Ascending aorta (tissue), 2 donors: ENCODE measurements around the gene ARID1B. TPM values are rescaled to one million over a fixed set of nuclear protein-coding genes. Genes with fewer than 3 reads are reported as not detected.

Experiments used
- DNase-seq, 2 donors: peaks; one replicate each; pipeline ENCODE4 v3.0.0-alpha.2; 2019; ENCODE audit warnings: low spot score in 2 of 2
- H3K27ac ChIP-seq, 2 donors: fragments of 200-600 bp; sonication (generic); one replicate each; pipeline ENCODE4 v1.5.1; 2016 to 2017; ENCODE audit warnings: mild to moderate bottlenecking in 1 of 2
- H3K27me3 ChIP-seq: fragments of 200-600 bp; sonication (generic); one replicate; pipeline ENCODE4 v1.5.1; 2017
- H3K36me3 ChIP-seq, 2 donors: fragments of 200-600 bp; sonication (generic); one replicate each; pipeline ENCODE4 v1.5.1; 2016
- H3K4me1 ChIP-seq, 2 donors: fragments of 200-600 bp; sonication (generic); one replicate each; pipeline ENCODE4 v1.5.1; 2016 to 2017; ENCODE audit warnings: mild to moderate bottlenecking in 1 of 2
- H3K4me3 ChIP-seq, 2 donors: fragments of 200-600 bp; sonication (generic); one replicate each; pipeline ENCODE4 v1.5.1; 2016 to 2017; ENCODE audit warnings: mild to moderate bottlenecking in 1 of 2
- H3K9me3 ChIP-seq, 2 donors: fragments of 200-600 bp; sonication (generic); one replicate each; pipeline ENCODE4 v1.5.1; 2016
- intact Hi-C: fragments of 100-400 bp; cut with DNase I; formaldehyde crosslinking; loops from one replicate; pipeline ENCODE4 v1.15.1; 2023
- total RNA-seq: library from RNA; depleted of rRNA; stranded (reverse); fragments of >200 nt; gene quantifications from one replicate; pipeline ENCODE4 v1.1.0, GENCODE V29; 2016
- TF ChIP-seq, protein P1 (sequence below), 3 experiments: fragments of 200-600 bp in 2 of 3; fragments of 450-650 bp in 1 of 3; sonication (generic) in 2 of 3; IDR thresholded peaks; one replicate each; pipeline ENCODE4 v1.5.1; 2016 to 2019; ENCODE audit warnings: antibody characterized with exemption in 3 of 3, mild to moderate bottlenecking in 1 of 3, moderate library complexity in 1 of 3

Gene ARID1B
- total RNA-seq, 1 donor from 2014 or later = 97.9 TPM

DNA sequence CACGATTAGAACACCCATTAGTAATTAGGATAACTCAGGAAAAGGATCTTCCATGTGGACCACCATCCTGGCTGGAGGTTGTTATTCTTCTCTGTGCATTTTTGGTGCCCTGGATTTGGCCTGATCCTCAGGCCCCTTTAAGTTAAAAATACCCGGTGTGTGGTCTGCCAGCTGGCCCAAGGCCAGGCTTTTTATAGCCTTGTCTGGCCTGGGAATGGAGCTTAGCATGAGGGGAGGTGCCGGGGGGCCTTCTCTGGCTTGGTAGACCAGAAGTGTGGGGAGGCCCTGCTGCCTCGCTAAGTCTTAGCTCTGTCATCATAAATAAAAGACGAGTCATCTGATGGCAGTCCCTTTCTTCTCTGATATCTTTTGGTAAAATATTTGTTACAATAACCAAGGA lies 71.4 kb downstream of the ARID1B start:
- Histone ChIP-seq H3K9me3 (no peaks in the 10 kb centered on the region), H3K36me3 (no peaks in the 10 kb centered on the region), H3K27ac (peak overlapping the region; percentile 68 to 69), H3K4me3 (peak overlapping the region in 1 of 2 donors; percentile 48), H3K4me1 (peaks cover 7 to 82% of the 10 kb centered on the region in 2 donors), H3K27me3 (no peaks in the 10 kb centered on the region)
- TF ChIP-seq, protein P1, sequence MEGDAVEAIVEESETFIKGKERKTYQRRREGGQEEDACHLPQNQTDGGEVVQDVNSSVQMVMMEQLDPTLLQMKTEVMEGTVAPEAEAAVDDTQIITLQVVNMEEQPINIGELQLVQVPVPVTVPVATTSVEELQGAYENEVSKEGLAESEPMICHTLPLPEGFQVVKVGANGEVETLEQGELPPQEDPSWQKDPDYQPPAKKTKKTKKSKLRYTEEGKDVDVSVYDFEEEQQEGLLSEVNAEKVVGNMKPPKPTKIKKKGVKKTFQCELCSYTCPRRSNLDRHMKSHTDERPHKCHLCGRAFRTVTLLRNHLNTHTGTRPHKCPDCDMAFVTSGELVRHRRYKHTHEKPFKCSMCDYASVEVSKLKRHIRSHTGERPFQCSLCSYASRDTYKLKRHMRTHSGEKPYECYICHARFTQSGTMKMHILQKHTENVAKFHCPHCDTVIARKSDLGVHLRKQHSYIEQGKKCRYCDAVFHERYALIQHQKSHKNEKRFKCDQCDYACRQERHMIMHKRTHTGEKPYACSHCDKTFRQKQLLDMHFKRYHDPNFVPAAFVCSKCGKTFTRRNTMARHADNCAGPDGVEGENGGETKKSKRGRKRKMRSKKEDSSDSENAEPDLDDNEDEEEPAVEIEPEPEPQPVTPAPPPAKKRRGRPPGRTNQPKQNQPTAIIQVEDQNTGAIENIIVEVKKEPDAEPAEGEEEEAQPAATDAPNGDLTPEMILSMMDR (IDR thresholded peaks at IDR 0.05) = no peak
- intact Hi-C loops = loop anchor here (5.0 kb wide), 1 partner anchor 66 kb away; no protein-coding TSS in a partner anchor
- DNase-seq = peak in 1 of 2 donors; percentile 74

- DNase-seq = no peak
- peak overlapping the region in 1 of 2 donors; percentile 29 for H3K4me3 ChIP-seq
- intact Hi-C loops = loop anchor here (5.0 kb wide), 1 partner anchor 68 kb away; no protein-coding TSS in a partner anchor
These were observed 72.6 kb downstream of the ARID1B start for GRCh38 chr6:156849806-156850205.

DNA sequence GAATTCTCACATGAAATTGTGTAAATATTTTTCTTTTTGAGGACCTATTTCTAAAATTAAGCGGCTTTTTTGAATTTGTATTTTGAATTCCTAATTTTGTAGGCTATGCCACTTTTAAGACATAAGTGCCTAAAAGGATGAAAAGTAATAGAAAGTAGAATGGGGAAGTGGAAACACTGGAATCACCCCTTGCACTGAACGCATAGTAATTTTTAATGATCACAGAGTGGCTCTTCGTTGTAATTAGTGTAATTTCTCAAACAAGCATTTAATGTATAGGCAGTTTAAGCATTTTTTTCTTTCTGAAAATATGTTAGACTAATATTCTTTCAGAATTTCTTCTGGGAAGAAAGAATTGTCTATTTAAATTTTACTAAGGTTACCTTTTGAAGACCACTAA lies 73.2 kb downstream of the ARID1B start:
- intact Hi-C loops = no loop called here
- peaks cover 7 to 74% of the 10 kb centered on the region in 2 donors for H3K4me1 ChIP-seq
- no peaks in the 10 kb centered on the region for H3K27me3 ChIP-seq
- DNase-seq = no peak
- H3K36me3 ChIP-seq = no peaks in the 10 kb centered on the region
- H3K4me3 ChIP-seq = no peak overlapping the region
- no peaks in the 10 kb centered on the region for H3K9me3 ChIP-seq
- TF ChIP-seq, protein P1 (IDR thresholded peaks at IDR 0.05) = no peak
- peak overlapping the region; percentile 21 to 28 for H3K27ac ChIP-seq

More at GRCh38 chr6:156849806-156850205, 72.6 kb downstream of the ARID1B start:
- H3K27me3 ChIP-seq = no peaks in the 10 kb centered on the region
- TF ChIP-seq, protein P1 (IDR thresholded peaks at IDR 0.05) = no peak
- H3K4me1 ChIP-seq = peaks cover 7 to 80% of the 10 kb centered on the region in 2 donors
- no peaks in the 10 kb centered on the region for H3K9me3 ChIP-seq
- H3K27ac ChIP-seq = peak overlapping the region in 1 of 2 donors; percentile 69
- H3K36me3 ChIP-seq = no peaks in the 10 kb centered on the region

DNA sequence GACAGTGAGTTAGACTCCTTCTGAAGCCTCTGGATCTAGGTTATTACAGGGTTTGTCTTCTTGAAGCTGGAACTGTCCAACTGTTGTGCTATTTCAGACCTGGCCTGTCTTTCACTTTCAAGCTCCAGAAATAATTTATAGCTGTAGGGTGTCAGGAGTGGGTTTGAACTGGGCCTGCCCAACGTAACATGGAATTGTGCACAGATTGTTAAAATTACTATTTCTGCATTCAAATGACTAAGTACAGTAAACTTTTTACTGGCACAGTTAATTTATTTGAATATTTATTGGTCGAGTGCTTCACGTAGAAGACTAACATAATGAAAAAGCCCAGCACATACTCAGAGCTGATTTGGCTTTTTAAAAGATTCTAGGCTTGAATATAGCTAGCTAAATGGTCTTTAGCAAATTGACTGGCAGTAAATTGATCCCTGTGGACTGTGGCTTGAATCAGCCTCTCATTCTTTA lies 74.3 kb downstream of the ARID1B start:
- TF ChIP-seq, protein P1 (IDR thresholded peaks at IDR 0.05) = no peak
- Histone ChIP-seq H3K36me3 (no peaks in the 10 kb centered on the region), H3K4me1 (peaks cover 7 to 64% of the 10 kb centered on the region in 2 donors), H3K27ac (peak overlapping the region; percentile 20 to 28), H3K4me3 (peak overlapping the region in 1 of 2 donors; percentile 32), H3K9me3 (no peaks in the 10 kb centered on the region), H3K27me3 (no peaks in the 10 kb centered on the region)
- no peak for DNase-seq
- intact Hi-C loops = no loop called here

- H3K27ac ChIP-seq = peak overlapping the region in 1 of 2 donors; percentile 13
- no peaks in the 10 kb centered on the region for H3K9me3 ChIP-seq
- H3K36me3 ChIP-seq = no peaks in the 10 kb centered on the region
- H3K27me3 ChIP-seq = no peaks in the 10 kb centered on the region
- peaks cover 7 to 58% of the 10 kb centered on the region in 2 donors for H3K4me1 ChIP-seq
- H3K4me3 ChIP-seq = no peak overlapping the region
- TF ChIP-seq, protein P1 (IDR thresholded peaks at IDR 0.05) = no peak
- no peak for DNase-seq
- intact Hi-C loops = no loop called here
These were observed 75.1 kb downstream of the ARID1B start for GRCh38 chr6:156852147-156852857.
